GM12891 (cell line): ENCODE results near the gene SHISA9.
A peak's percentile ranks its signal among the peaks of the same experiment; 100 is the strongest.

Source experiments
- DNase-seq: peaks from one replicate; pipeline ENCODE4 v3.0.0; 2011; ENCODE audit warnings: low spot score; ENCODE audit not compliant: insufficient read length
- FAIRE-seq: peaks from 2 replicates; lab custom pipeline; 2011; peaks lifted over from hg19 to GRCh38; lab: Jason Lieb, UNC
- PAX5 ChIP-seq: IDR thresholded peaks from 2 replicates; pipeline ENCODE4 v1.6.1; 2011; ENCODE audit warnings: low read length, moderate library complexity, mild to moderate bottlenecking; ENCODE audit not compliant: insufficient read depth, severe bottlenecking
- POLR2A ChIP-seq: IDR thresholded peaks from 2 replicates; pipeline ENCODE4 v1.6.1; 2011; ENCODE audit warnings: low read depth, low read length, control low read depth
- POLR2AphosphoS5 ChIP-seq: IDR thresholded peaks from 2 replicates; pipeline ENCODE4 v1.6.1; 2011; ENCODE audit warnings: low read depth, low read length, control low read depth
- POU2F2 ChIP-seq: IDR thresholded peaks from 2 replicates; pipeline ENCODE4 v1.6.1; 2011; ENCODE audit warnings: low read depth, mild to moderate bottlenecking, control low read depth, low read length, moderate library complexity
- SPI1 ChIP-seq: IDR thresholded peaks from 2 replicates; pipeline ENCODE4 v1.6.1; 2011; ENCODE audit warnings: low read depth, low read length, control low read depth
- TAF1 ChIP-seq: IDR thresholded peaks from 2 replicates; pipeline ENCODE4 v1.6.1; 2011; ENCODE audit warnings: low read depth, low read length, control low read depth

Gene SHISA9

DNA sequence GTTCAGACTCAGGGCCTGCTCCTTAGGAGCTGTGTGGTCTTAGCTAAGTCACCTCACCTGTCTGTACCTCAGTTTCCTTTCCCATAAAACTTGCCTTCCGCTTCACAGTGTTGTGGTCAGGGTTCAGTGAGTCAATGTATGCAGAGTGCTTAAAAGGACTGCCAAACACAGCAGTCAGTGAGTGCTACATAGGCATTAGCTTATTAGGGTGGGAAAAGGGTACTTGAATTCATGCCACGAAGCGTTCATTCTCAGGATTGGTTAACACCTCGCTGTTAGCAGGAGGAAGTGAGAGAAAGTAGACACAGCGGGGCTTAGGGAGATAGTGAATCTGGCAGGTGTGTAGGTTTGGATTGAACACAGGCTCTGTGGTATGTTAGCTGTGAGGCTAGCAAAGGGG lies 155.2 kb downstream of the SHISA9 start:
- no peak for FAIRE-seq
- no peak for DNase-seq
- TF ChIP-seq POLR2AphosphoS5, result no peak

DNA sequence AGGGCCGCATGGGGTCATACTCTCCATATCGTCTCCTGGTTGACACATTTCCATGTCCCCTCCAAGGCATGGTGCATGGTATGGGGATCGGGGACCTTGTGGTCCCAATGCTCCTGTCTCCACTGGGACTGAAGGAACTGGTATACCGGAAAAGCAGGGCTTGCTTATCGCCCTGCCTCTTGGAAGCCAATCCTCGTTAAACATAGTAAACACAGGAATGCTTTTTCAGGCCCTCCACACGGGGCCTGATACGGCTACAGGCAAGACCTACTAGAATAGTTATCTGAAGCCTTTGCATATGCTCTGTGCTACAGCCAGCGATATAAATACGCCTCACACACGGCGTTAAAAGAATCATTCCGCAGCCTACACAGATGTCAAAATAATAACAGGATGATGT lies 159.5 kb downstream of the SHISA9 start:
- DNase-seq, result no peak
- no peak for FAIRE-seq

DNA sequence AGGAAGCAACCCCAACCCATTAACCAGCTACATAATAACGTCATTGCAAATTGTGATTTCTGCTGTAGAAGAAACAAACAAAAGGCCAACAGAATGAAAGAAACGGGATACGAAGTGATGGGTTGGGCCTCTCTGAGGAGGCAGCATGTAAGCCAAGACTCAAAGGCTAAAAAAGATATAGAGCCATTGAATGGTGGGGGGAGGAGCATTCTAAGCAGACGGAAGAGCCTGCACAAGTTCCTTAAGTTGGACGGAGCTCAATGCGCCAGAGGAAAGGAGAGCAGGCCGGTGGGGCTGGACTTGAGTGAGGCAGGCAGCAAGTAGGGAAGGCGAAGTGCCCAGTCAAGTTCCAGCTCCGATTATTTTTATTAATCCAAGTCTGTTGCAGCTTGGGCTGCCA lies 160.3 kb downstream of the SHISA9 start:
- no peak for TF ChIP-seq PAX5
- no peak for TF ChIP-seq SPI1
- no peak for TF ChIP-seq POU2F2
- TF ChIP-seq POLR2AphosphoS5, result no peak
- no peak for TF ChIP-seq TAF1
- no peak for TF ChIP-seq POLR2A
- no peak for FAIRE-seq
- DNase-seq, result no peak

More for the DNA sequence above, 159.5 kb downstream of the SHISA9 start:
- TF ChIP-seq SPI1 (no peak), POLR2AphosphoS5 (no peak), PAX5 (no peak), POU2F2 (no peak), TAF1 (no peak), POLR2A (no peak)

GRCh38 chr16:13062219-13062618 lies 160.8 kb downstream of the SHISA9 start:
- no peak for TF ChIP-seq POLR2AphosphoS5
- no peak for TF ChIP-seq TAF1
- TF ChIP-seq PAX5, result no peak
- TF ChIP-seq SPI1, result no peak
- no peak for TF ChIP-seq POU2F2
- no peak for TF ChIP-seq POLR2A
- DNase-seq (no peak), FAIRE-seq (no peak)

GRCh38 chr16:13063457-13063856 lies 162.1 kb downstream of the SHISA9 start:
- no peak for DNase-seq
- FAIRE-seq, result no peak
- TF ChIP-seq TAF1 (no peak), POLR2A (no peak), POLR2AphosphoS5 (no peak), PAX5 (no peak), POU2F2 (no peak), SPI1 (no peak)

DNA sequence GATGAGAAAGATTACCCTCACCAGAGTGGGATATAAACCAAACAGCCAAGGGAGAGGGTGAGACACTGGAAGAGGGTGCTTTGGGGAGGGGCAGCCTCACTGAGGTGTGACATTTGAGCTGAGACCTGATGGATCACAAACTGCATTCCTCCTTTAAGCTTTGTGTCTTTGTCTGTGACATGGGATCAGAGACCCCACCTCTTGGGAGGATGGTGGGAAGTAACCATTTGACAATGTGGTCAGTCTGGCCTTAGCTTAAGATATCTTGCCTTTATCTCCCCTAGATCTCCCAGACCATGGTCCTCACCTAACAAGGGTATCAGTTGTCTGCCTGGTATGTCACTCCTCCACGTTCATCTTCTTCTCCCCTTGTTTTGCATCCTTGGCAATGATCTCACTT lies 163.4 kb downstream of the SHISA9 start:
- DNase-seq (no peak), FAIRE-seq (no peak)
- TF ChIP-seq TAF1 (no peak), POLR2A (no peak), POU2F2 (no peak), SPI1 (no peak), POLR2AphosphoS5 (no peak), PAX5 (no peak)

GRCh38 chr16:13067648-13068047 lies 166.2 kb downstream of the SHISA9 start:
- no peak for FAIRE-seq
- DNase-seq, result no peak
- TF ChIP-seq TAF1 (no peak), POLR2A (no peak), PAX5 (no peak), POLR2AphosphoS5 (no peak), SPI1 (no peak), POU2F2 (no peak)

DNA sequence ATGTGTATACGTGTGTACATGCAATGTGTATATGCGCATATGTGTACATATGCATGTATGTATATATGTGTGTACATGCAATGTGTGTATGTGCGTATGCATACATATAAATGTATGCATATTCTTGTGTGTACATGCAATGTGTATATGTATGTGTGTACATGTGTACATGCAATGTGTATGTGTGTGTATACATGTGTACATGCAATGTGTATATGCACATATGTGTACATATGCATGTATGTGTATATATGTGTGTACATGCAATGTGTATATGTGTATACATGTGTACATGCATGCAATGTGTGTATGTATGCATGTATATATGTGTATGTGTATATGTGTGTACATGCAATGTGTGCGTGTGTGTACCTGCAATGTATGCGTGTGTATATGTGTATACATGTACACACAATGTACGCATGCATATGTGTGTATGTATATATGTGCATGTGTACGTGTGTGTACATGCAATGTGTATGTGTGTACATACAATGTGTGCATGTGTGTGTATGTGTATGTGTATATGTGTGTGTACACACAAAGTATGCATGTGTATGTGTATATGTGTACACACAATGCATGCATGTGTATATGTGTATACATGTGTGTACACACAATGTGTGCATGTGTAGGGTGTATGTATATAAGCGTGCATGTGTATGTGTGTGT lies 167.7 kb downstream of the SHISA9 start:
- FAIRE-seq (peak; percentile 80), DNase-seq (no peak)
- TF ChIP-seq POU2F2, result no peak
- no peak for TF ChIP-seq SPI1
- no peak for TF ChIP-seq POLR2A
- no peak for TF ChIP-seq PAX5
- no peak for TF ChIP-seq POLR2AphosphoS5
- TF ChIP-seq TAF1, result no peak

- no peak for DNase-seq
- no peak for FAIRE-seq
- no peak for TF ChIP-seq POLR2A
- TF ChIP-seq PAX5, result no peak
- no peak for TF ChIP-seq TAF1
- no peak for TF ChIP-seq POLR2AphosphoS5
- TF ChIP-seq SPI1, result no peak
- TF ChIP-seq POU2F2, result no peak
These were observed 168.9 kb downstream of the SHISA9 start for GRCh38 chr16:13070268-13070667.

DNA sequence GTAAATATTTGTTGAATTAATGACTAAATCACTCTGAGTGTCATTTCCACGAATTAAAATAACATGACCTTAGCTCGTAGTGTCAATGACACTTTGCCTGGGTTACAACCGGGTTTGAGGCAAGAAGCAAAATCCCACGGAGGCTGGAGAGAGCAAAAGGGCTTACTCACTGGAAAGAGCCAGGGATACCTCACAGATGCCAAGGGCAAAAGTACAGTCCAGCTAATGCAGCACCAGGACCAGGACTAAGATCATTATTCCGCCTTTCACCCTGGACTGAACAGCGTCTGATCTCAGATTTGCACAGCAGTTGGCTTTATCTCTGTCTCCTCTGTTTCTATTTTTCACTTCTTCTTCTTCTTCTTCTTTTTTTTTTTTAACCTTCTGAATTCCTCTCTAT lies 175.5 kb downstream of the SHISA9 start:
- DNase-seq (no peak), FAIRE-seq (no peak)
- TF ChIP-seq POLR2AphosphoS5, result no peak
- no peak for TF ChIP-seq PAX5
- no peak for TF ChIP-seq POLR2A
- TF ChIP-seq SPI1, result no peak
- TF ChIP-seq TAF1, result no peak
- no peak for TF ChIP-seq POU2F2
